RWPE1 (cell line): Measurements from ENCODE around the gene ITK.
A peak's percentile ranks its signal among the peaks of the same experiment; 100 is the strongest.

Experiments used
- CTCF ChIA-PET: fragments of 350-600 bp; sonication (Branson Sonifier 250); formaldehyde crosslinking; extraction: SDS; loops from one replicate; lab custom pipeline; 2021; lab: Yijun Ruan, JAX
- POLR2A ChIA-PET: fragments of 400-600 bp; formaldehyde crosslinking; extraction: SDS; loops from one replicate; lab custom pipeline; 2020; ENCODE audit warnings: antibody characterized with exemption; ENCODE audit not compliant: low non-redundant PET; lab: Yijun Ruan, JAX
- DNase-seq: peaks from one replicate; pipeline ENCODE4 v3.0.0; 2012; ENCODE audit warnings: low spot score
- H3K27ac ChIP-seq: fragments of 450-650 bp; 2 replicates; pipeline ENCODE4 v1.5.1; 2017
- TF ChIP-seq, protein P1 (sequence below): fragments of 450-650 bp; conservative IDR thresholded peaks from 2 replicates; pipeline ENCODE4 v1.5.1; 2017; ENCODE audit warnings: low read depth, mild to moderate bottlenecking

ITK gene

GRCh38 chr5:157180374-157181264 lies at the start of gene ITK:
ITK (plus strand) TSS chr5:157180840; CDS start chr5:157180978, 138 bp downstream.
- H3K27ac ChIP-seq, result no peak within 1 kb of the TSS
- DNase-seq, result no peak
- ChIA-PET CTCF (interaction anchor here (0.6 kb wide), 1 partner anchor 28 kb away, joined by 3 read pairs; no protein-coding TSS in a partner anchor), POLR2A (no interaction called here)
- TF ChIP-seq, protein P1, sequence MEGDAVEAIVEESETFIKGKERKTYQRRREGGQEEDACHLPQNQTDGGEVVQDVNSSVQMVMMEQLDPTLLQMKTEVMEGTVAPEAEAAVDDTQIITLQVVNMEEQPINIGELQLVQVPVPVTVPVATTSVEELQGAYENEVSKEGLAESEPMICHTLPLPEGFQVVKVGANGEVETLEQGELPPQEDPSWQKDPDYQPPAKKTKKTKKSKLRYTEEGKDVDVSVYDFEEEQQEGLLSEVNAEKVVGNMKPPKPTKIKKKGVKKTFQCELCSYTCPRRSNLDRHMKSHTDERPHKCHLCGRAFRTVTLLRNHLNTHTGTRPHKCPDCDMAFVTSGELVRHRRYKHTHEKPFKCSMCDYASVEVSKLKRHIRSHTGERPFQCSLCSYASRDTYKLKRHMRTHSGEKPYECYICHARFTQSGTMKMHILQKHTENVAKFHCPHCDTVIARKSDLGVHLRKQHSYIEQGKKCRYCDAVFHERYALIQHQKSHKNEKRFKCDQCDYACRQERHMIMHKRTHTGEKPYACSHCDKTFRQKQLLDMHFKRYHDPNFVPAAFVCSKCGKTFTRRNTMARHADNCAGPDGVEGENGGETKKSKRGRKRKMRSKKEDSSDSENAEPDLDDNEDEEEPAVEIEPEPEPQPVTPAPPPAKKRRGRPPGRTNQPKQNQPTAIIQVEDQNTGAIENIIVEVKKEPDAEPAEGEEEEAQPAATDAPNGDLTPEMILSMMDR, result no peak

- H3K27ac ChIP-seq, result no peak overlapping the region
- ChIA-PET CTCF (interaction anchor here (0.6 to 0.9 kb wide), 4 partner anchors 18 to 197 kb away, joined by 3 to 5 read pairs (median 4); no protein-coding TSS in a partner anchor), POLR2A (no interaction called here)
- TF ChIP-seq, protein P1, result no peak
- DNase-seq, result no peak
Observed at GRCh38 chr5:157130925-157131324, 49.7 kb upstream of the ITK start.

DNA sequence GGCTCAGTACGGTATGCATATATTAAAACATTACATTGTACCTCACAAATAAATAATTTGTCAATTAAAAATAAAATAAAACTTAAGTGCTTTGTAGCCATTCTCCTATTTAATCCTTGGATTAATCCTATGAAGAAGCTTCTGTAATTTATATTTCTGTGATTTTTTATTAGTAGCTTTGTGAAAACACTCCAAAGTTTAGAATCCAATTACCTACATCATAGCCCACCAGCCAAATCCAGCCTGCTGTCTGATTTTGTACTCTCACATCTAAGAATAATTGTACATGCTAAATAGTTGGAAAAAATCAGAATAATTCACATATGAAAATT lies 48.4 kb upstream of the ITK start:
- no peak for DNase-seq
- POLR2A ChIA-PET, result no interaction called here
- CTCF ChIA-PET, result interaction anchor here (0.6 to 1.3 kb wide), 5 partner anchors 17 to 1986 kb away, joined by 3 to 6 read pairs (median 3); no protein-coding TSS in a partner anchor
- H3K27ac ChIP-seq, result no peak overlapping the region
- TF ChIP-seq, protein P1, result 0 out of 2 replicates have a peak, but pooled peaks have one; percentile 1

DNA sequence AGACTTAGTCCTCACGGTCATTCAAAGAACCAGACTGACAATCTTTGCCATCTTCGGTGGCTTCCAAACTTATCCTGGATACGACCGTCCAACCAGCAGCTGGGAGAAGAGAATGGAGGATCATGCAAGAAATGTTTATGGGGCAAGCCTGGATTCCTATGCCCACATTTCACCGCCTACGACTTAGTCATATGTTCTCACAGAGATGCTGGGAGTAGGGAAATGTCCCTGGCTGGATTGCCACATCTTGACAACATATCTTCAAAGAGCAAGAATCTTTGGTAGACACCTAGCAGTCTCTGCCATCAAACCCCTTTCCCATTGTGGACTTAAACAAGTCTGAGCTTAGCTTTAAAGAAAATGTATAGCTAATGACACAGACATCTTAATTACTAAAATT lies 42.9 kb upstream of the ITK start:
- no peak overlapping the region for H3K27ac ChIP-seq
- no peak for DNase-seq
- TF ChIP-seq, protein P1, result no peak
- CTCF ChIA-PET, result interaction anchor here (2.1 kb wide), 1 partner anchor 11 kb away, joined by 7 read pairs; no protein-coding TSS in a partner anchor
- POLR2A ChIA-PET, result no interaction called here

DNA sequence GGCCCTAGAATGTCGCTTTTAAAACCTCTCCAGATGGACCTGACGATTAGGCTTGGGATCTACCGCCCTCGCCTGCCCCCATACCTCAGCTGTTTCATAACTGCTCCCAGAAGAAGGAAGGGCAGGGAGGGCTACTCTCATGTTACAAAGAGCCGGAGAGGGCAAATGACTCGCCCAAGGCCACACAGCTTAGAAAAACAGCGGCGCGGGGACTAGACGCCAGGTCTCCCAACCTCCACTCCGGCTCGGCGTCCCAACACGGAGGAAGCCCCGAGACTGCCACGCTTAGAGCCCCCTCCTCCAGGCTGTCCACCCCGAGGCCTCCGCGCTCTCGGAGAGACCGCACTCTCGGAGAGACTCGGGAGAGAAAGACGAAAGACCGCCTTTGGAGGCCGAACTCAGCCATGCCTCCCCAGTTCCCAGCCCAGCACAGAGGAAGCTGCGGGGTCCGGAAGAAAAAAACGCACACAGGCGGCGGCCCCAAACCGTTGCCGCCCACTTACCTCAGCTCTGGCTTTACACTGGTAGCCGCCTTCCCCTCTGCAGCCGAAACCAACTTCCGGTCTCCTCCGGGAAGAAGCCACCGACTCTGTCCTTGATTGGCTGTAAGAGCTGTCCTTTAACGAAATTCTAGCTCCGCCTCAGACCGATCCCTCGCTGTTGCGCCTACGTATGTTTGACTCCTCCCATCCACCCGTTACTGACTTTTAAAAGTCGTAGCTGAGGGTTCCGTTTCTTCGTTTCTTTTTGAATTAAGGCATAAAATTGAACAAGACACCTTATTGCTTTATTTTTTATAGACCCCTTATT lies 38.1 kb upstream of the ITK start, which contains the start of gene MED7:
Gene MED7 (minus strand): TSS at position 549 of the 810 bp plus-strand sequence. CDS start 3,434 bp downstream, outside the sequence.
- CTCF ChIA-PET, result interaction anchor here (0.6 to 1.1 kb wide), 4 partner anchors 20 to 576 kb away, joined by 3 to 4 read pairs (median 3); no protein-coding TSS in a partner anchor
- POLR2A ChIA-PET, result interaction anchor here (0.6 kb wide), 1 partner anchor 14 kb away, joined by 21 read pairs; no protein-coding TSS in a partner anchor
- TF ChIP-seq, protein P1, result no peak
- H3K27ac ChIP-seq, result peak within 1 kb of the TSS; percentile 78
- peak; percentile 100 for DNase-seq
